Measurements from ENCODE around the gene RARG. TPM values are rescaled to one million over a fixed set of nuclear protein-coding genes. Genes with fewer than 3 reads are reported as not detected.
A peak's percentile ranks its signal among the peaks of the same experiment; 100 is the strongest.

Gene RARG
- polyA plus RNA-seq, 4 donors = 32.3 to 73.8 (median 38.9) TPM

- DNase-seq (ENCODE audit: low read depth in 4 of 4, low spot score in 3 of 4) = no peak
Measured at GRCh38 chr12:53224897-53225634, 6.9 kb downstream of the RARG start.

DNA sequence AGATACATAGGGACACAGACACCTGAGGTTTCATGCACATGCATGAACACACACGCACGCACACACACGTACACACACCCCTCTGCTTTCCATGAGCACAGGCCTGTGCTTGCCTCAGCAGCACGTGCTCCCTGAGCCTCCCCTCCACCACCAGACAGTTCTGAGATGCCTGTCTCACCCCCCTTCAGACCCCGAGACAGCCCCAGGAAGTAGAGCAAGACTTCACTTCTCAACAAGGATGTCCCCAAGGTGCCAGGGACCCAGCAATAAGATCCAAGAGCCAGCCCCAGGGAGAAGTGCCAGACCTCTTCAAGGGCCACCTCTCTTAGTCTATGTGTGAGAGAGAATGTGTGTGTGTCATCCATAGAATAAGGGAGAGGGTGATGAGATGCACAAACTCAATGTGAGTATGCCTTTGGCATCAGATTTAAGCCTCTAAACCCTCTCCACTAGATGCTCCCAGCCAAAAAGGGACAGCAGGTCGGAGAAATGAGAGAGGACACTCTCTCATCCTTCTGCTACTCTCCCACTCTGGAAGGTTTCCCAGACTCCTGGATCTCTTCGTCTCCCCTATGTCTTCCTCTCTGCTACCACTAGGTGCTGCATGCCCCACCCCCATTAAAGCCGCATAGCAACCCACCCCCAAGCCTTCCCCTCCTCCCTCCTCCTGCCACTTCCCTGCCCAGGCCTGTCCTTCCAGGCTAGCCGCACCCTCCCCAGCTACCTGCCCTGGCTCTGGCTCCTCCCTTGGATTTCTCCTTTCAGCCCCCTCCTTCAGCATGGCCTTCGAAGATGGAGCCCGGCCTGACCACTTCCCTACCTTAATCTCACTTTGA, 7.7 kb downstream of the RARG start:
- DNase-seq (ENCODE audit: low read depth in 4 of 4, low spot score in 3 of 4) = no peak

DNA sequence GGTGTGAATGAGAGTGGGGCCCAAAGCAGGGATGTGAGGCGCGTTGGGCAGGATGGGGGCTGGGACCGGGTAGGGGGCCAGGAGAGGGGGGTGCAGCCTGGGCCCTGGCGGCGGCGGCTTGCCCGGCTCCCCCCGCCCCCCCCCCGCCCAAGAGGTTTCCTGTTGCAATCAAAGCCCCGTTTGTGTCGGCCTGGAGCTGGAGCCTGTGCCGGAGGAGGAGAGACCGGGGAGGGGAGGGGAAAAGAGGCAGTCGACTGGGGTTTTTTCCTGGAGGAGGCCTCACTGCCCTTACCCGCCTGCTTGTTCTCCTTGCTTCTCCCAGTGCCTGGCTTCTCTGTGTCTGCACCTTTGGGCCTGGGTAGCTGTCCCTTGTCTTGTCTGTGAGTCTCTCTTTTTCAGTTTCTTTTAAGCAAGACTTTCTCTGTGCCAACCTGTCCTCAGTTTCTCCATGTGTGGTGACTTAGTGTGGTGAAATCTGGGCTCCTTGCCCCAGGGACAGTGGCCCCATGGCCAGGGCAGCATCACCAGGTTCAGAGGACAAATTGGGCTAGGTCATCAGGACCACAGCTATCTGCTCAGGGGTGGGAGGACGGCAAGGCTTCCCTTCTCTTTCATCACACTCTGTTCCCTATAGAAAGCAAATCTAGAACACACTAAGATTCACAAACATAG, 8.5 kb downstream of the RARG start:
- DNase-seq (ENCODE audit: low read depth in 4 of 4, low spot score in 3 of 4) = no peak

- no peak for DNase-seq (ENCODE audit: low read depth in 4 of 4, low spot score in 3 of 4)
Measured at GRCh38 chr12:53222806-53223261, 9.2 kb downstream of the RARG start.

GRCh38 chr12:53222170-53222721, 9.8 kb downstream of the RARG start:
- no peak for DNase-seq (ENCODE audit: low read depth in 4 of 4, low spot score in 3 of 4)

DNA sequence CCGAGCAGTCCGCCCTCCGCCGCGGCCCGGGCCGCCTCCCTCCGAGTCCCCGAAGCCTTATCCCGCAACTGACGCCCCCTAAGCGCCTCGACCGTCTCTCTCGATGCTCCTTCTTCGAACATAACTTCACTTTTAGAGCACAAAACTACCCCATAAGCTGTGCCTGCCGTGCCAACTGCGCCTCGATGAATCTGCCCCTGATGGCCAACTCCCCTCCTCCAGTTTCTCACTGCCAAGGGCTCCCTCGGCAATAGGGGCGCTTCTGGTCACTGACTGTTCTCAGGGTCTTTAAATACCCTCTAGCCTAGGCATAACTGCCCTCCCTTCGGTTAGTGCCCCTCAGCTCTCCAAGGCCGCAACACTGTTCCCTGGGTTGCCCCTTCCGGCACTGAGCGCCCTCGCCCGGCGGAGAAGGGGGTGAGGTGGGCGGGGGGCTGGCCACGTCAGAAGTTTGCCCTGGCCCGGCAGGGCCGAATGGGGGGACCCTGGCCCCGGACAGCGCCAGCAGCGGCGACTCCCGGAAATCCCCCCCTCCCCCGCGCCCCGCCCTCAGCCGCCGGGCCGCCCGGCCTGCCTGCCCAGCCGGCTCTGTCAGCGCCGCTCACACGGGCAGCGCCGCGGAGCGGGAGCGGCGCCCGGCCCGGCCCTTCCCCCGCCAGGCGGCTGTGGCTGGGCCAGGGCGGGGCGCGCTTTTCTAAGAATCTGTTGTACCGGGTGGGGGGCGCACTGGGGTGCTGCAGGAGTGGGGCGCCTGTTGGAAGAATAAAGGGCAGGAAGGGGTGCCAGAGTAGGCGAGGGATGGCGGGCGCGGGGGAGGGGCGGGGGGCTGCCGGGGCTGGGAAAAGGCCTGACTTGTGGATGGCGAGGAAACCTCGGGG, 10.6 kb downstream of the RARG start:
- no peak for DNase-seq (ENCODE audit: low read depth in 4 of 4, low spot score in 3 of 4)

DNA sequence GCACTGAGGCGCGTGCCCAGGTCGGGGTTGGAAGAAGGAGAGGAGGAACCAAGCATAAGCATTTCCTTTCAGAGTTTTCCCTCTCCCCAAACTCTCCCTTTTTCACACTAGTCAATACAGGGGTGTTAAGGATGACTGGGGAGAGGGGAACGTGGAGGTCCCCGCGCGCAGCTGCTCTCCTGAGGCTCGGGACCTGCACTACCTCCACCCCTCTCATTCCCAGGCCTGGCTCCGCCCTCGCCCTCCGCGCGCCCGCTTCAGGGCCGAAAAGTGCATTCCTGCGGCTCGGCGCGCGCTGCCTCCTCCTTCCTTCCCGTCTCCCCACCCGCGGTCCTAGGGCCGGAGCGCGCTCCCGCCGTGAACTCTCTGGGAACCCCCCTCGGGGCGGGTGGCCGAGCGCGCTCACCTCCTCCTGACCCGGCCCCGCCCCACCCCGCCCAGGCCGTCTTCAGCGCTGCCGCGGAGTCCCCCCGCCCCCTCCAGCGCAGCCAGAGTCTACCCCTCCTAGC, 11.3 kb downstream of the RARG start:
- peak in 3 of 4 donors; percentile 72 to 84 (median 80) for DNase-seq (ENCODE audit: low read depth in 4 of 4, low spot score in 3 of 4)

GRCh38 chr12:53219956-53220693, 11.9 kb downstream of the RARG start:
- no peak for DNase-seq (ENCODE audit: low read depth in 4 of 4, low spot score in 3 of 4)

DNA sequence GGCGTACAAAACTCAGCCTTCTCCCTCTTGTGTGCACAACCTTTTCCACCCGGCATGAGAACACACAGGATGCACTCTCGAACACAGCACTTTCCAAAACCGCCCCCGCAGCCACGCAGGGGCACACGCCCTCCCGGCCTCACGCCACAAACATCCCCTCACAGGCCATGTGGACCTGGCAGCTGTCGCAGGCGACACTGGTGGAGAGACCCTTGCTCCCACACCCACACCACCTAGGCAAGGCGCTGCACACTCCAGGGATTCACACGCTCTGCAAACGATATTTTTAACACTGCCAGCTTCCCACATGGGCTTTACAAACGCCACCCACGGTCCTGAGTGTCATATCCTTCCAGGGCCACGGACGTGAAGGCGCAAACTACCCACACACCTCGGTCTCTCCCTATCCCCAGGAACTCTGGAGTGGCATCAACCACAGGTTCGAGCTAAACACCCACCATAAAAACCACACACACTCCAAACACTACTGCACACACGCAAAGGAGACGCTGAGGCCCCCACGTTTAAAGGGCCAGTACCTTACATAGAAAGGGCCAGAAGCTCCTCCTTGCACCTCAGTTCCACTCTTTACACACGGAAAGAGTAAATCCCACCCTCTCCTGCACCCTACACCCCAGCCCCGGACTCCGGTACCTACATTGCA, 12.6 kb downstream of the RARG start:
- no peak for DNase-seq (ENCODE audit: low read depth in 4 of 4, low spot score in 3 of 4)

DNA sequence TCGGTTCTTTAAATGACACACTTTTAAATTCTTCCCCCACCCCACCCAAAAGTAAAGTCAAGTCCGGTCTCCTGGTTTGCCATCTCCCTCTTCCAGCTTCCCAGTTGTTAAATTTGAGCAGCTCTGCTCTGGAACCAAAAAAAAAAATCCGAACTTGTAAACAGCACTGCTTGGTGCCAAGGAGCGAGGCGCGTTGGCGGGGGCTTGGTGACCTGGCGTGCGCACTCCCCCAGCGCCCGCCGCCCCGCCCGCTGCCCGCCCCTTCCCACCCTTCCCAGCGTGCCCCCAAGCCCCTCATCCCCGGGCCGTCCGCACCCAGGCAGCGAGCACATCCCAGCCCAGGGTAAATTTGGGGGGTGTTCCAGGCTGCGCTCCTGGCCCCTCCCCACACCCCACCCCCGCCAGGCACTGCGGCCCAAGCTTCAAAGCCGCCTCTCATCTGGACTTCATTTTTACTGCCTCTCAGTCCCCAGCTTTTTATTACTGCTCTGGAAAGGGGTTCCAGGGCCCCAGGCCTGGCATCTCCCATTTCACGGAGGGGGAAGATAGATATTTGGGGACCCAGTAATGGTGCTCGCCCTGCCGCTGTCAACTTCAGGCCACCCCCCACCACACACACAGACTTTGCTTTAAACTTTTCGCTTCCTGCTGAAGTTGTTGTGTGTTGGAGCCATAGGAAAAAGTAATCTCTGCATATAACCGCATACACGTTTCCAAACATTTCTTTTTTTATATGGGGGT, 13.3 kb downstream of the RARG start:
- DNase-seq (ENCODE audit: low read depth in 4 of 4, low spot score in 3 of 4) = no peak

DNA sequence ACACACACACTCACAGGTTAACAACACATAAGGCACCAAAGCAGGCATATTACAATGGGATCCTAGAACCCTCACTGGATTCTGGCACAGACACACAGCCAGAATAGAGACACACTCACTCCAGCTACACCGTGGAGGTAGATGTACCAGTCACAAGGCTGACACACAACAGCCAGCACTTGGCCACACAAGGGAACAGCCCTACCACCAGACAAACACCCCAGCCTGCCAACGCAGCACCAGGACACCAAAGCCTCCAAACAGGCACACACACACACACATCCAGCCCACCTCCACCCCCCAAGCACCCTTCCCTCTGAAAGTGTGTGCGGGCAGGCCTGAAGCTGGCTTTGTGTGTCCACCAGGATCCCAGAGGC, 14.1 kb downstream of the RARG start:
- no peak for DNase-seq (ENCODE audit: low read depth in 4 of 4, low spot score in 3 of 4)

GRCh38 chr12:53217051-53217930, 14.7 kb downstream of the RARG start:
- no peak for DNase-seq (ENCODE audit: low read depth in 4 of 4, low spot score in 3 of 4)

GRCh38 chr12:53215497-53215896, 16.5 kb downstream of the RARG start:
- DNase-seq (ENCODE audit: low read depth in 4 of 4, low spot score in 3 of 4) = no peak

DNA sequence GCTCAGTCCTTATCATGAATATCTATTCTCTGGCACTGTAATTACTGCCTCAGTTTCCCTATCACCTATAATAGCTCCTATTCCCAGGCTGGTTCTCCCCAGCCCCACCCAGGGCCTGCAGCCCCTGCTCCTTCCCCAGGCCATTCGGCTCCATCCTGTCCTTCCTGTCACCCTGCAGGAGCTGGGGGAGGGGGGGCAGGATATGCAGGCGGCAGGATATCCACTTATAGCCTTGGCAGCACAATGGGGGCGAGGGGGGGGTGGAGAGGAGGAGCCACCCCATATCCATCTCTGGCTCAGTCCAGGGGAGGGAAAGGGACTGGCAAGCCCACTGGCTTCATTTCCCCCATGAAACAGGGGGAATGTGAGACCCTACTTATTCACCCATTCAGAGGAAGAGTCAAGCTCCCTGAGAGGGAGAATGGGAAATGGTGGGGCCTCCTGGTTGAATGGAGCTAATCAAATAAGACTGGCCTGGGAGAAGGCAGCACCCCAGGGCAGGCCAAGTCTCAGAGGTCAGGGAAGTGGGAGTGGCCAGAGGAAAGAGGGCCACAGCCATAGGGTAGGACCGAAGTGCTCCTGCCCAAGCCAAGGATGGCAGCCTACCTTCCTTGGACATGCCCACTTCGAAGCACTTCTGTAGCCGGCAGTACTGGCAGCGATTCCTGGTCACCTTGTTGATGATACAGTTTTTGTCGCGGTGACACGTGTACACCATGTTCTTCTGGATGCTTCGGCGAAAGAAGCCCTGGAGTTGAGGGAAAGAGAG, 17.1 kb downstream of the RARG start:
- no peak for DNase-seq (ENCODE audit: low read depth in 4 of 4, low spot score in 3 of 4)

GRCh38 chr12:53214221-53214620, 17.8 kb downstream of the RARG start:
- no peak for DNase-seq (ENCODE audit: low read depth in 4 of 4, low spot score in 3 of 4)

GRCh38 chr12:53213348-53213747, 18.7 kb downstream of the RARG start:
- no peak for DNase-seq (ENCODE audit: low read depth in 4 of 4, low spot score in 3 of 4)
